H1 (cell line): ENCODE data around the gene MGAT2. TPM values are rescaled to one million over a fixed set of nuclear protein-coding genes. Genes with fewer than 3 reads are reported as not detected.

Experiments
- CHD7 ChIP-seq: fragments of 300-600 bp; sonication (generic); IDR thresholded peaks from 2 replicates; pipeline ENCODE4 v1.7.1; 2012; ENCODE audit warnings: low read length, moderate library complexity, mild to moderate bottlenecking, inconsistent platforms; ENCODE audit not compliant: insufficient replicate concordance
- polyA plus RNA-seq, 7 experiments: library from polyadenylated mRNA; depleted of rRNA in 3 of 7; stranded (reverse) in 5 of 7; unstranded in 2 of 7; fragments of >200 nt in 5 of 7; fragments of 200-250 nt in 2 of 7; gene quantifications; 1 replicate in 5 of 7; 2 replicates in 1 of 7; 4 replicates in 1 of 7; pipeline versions ENCODE4 v1.2.1 to v1.2.3, GENCODE V29; 2011 to 2013; ENCODE audit warnings: missing spikeins in 2 of 7, mixed read lengths in 2 of 7
- total RNA-seq: library from RNA; stranded (reverse); fragmentation: NEBNext Ultra II Directional; extraction: Animal tissue kit (Norgen Biotek cat#: 25700); gene quantifications from 2 replicates; pipeline ENCODE4 v1.2.1, GENCODE V29; 2021

The MGAT2 gene
- total and polyA plus RNA-seq, 2 of the 8 experiments (the other 6 are each of a cell fraction or from before 2014, with no cell fraction given) = 10.6 to 23.7 TPM

GRCh38 chr14:49622022-49622607 is 1.5 kb downstream of the MGAT2 start (continued):
- no peak for TF ChIP-seq CHD7
